HG02973 (cell line): ENCODE data around the gene PCDHA12.
"Not testable (repeated sequence)": the region's sequence is repeated elsewhere in the genome, so short reads cannot be mapped to it uniquely, and the experiment has no call there.

Experiments
- ATAC-seq: cut with Tn5 transposase; IDR thresholded peaks from one replicate; pipeline ENCODE4 v1.9.1; 2021; ENCODE audit warnings: moderate library complexity; ENCODE audit not compliant: unreplicated experiment

PCDHA12 gene

GRCh38 chr5:140857177-140857986 is 17.7 kb upstream of the PCDHA12 start:
- no peak for ATAC-seq

- no peak for ATAC-seq
Observed at GRCh38 chr5:140857987-140858240, 17.2 kb upstream of the PCDHA12 start.

GRCh38 chr5:140862441-140863295 is 12.4 kb upstream of the PCDHA12 start:
- no peak for ATAC-seq

GRCh38 chr5:140868721-140869554 is 6.2 kb upstream of the PCDHA12 start, which contains the start of gene PCDHA11:
TSS of gene PCDHA11 (plus strand) at chr5:140868957. CDS start at chr5:140869104, 147 bp downstream.
- ATAC-seq: no peak

GRCh38 chr5:140869555-140869886 is 5.6 kb upstream of the PCDHA12 start:
- no peak for ATAC-seq

- no peak for ATAC-seq
Observed at GRCh38 chr5:140870221-140871201, 4.6 kb upstream of the PCDHA12 start.

GRCh38 chr5:140876541-140877261 is 1.6 kb downstream of the PCDHA12 start:
- not testable (repeated sequence) for ATAC-seq

GRCh38 chr5:140877262-140877581 is 2.1 kb downstream of the PCDHA12 start:
- no peak for ATAC-seq

GRCh38 chr5:140881889-140882590 is 6.9 kb downstream of the PCDHA12 start, which contains the start of gene PCDHA13:
TSS of gene PCDHA13 (plus strand) at chr5:140882124. CDS start at chr5:140882269, 145 bp downstream.
- no peak for ATAC-seq

GRCh38 chr5:140882591-140882899 is 7.4 kb downstream of the PCDHA12 start:
- ATAC-seq: no peak

- ATAC-seq: no peak
Observed at GRCh38 chr5:140883373-140883772, 8.3 kb downstream of the PCDHA12 start.

GRCh38 chr5:140883927-140884697 is 9.0 kb downstream of the PCDHA12 start:
- ATAC-seq: no peak

- ATAC-seq: no peak
Observed at GRCh38 chr5:140916325-140916724, 41.2 kb downstream of the PCDHA12 start.

GRCh38 chr5:140923601-140924000 is 48.5 kb downstream of the PCDHA12 start:
- ATAC-seq: no peak

GRCh38 chr5:140925806-140926442 is 50.8 kb downstream of the PCDHA12 start, which contains the start of gene PCDHAC1:
TSS of gene PCDHAC1 (plus strand) at chr5:140926299. CDS start at chr5:140926893, 594 bp downstream.
- ATAC-seq: no peak

- no peak for ATAC-seq
Observed at GRCh38 chr5:140926443-140927227, 51.5 kb downstream of the PCDHA12 start.

- no peak for ATAC-seq
Observed at GRCh38 chr5:140927228-140927573, 52.1 kb downstream of the PCDHA12 start.
